Measurements from ENCODE around the gene KNTC1. TPM values are rescaled to one million over a fixed set of nuclear protein-coding genes. Genes with fewer than 3 reads are reported as not detected.

Gene KNTC1
- total and polyA plus RNA-seq, 2 of the 8 experiments (the other 6 are each of a cell fraction or from before 2014, with no cell fraction given) = 52.7 to 80.2 TPM

GRCh38 chr12:122604993-122605392 lies 77.9 kb downstream of the KNTC1 start (continued):
- TF ChIP-seq SP1 (IDR thresholded peaks at IDR 0.05; ENCODE audit: low read depth, low read length) (no peak), GTF2F1 (IDR thresholded peaks at IDR 0.05; ENCODE audit: borderline replicate concordance, low read depth, low read length) (no peak), EP300 (IDR thresholded peaks at IDR 0.05; ENCODE audit: borderline replicate concordance in 1 of 2, low read depth in 2 of 2, low read length in 2 of 2) (no peak)
- TF ChIP-seq, protein P1, sequence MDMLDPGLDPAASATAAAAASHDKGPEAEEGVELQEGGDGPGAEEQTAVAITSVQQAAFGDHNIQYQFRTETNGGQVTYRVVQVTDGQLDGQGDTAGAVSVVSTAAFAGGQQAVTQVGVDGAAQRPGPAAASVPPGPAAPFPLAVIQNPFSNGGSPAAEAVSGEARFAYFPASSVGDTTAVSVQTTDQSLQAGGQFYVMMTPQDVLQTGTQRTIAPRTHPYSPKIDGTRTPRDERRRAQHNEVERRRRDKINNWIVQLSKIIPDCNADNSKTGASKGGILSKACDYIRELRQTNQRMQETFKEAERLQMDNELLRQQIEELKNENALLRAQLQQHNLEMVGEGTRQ (IDR thresholded peaks at IDR 0.05; ENCODE audit: low read length) = no peak
